ENCODE results near the gene LHX1.

DNA sequence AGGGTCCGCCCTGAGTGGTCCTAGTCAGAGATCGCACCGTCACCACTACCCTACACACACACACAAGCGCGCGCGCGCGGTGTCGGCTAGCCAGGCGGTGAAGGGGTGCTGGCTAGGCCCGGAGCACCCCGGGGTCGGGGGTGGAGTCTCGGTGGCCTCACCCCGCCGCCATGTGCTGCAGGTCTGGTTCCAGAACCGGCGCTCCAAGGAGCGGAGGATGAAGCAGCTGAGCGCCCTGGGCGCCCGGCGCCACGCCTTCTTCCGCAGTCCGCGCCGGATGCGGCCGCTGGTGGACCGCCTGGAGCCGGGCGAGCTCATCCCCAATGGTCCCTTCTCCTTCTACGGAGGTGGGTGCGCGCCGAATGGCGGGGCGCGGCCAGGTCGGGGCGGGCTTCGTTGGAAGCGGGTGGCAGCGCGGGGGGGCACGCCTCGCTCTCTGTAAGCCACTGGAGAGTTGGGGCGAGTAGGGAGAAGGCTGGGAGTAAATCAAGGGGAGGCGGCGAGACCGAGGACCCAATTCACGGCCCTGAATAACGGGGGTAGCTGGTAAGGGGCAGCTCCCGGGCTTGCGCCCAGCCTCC is 4.8 kb downstream of the LHX1 start:
- TF ChIP-seq EZH2 (IDR thresholded peaks at IDR 0.05; ENCODE audit: low read length, missing control alignments), result no peak
- TF ChIP-seq, protein P1, sequence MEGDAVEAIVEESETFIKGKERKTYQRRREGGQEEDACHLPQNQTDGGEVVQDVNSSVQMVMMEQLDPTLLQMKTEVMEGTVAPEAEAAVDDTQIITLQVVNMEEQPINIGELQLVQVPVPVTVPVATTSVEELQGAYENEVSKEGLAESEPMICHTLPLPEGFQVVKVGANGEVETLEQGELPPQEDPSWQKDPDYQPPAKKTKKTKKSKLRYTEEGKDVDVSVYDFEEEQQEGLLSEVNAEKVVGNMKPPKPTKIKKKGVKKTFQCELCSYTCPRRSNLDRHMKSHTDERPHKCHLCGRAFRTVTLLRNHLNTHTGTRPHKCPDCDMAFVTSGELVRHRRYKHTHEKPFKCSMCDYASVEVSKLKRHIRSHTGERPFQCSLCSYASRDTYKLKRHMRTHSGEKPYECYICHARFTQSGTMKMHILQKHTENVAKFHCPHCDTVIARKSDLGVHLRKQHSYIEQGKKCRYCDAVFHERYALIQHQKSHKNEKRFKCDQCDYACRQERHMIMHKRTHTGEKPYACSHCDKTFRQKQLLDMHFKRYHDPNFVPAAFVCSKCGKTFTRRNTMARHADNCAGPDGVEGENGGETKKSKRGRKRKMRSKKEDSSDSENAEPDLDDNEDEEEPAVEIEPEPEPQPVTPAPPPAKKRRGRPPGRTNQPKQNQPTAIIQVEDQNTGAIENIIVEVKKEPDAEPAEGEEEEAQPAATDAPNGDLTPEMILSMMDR (conservative IDR thresholded peaks at IDR 0.05 in 1 of 2, IDR thresholded peaks at IDR 0.05 in 1 of 2; ENCODE audit: low read depth in 1 of 2, low read length in 2 of 2), result no peak

Measured in fibroblast of lung (primary cell).